ENCODE results near the gene FGF11.
A peak's percentile ranks its signal among the peaks of the same experiment; 100 is the strongest.

FGF11 gene

GRCh38 chr17:7429722-7430121 lies 9.6 kb upstream of the FGF11 start:
- no peaks in the 10 kb centered on the region for H3K27me3 ChIP-seq (ENCODE audit: low read depth)
- in situ Hi-C loops (cut with MboI; ENCODE audit: low sequenced_read_pairs): no loop called here
- H3K4me1 ChIP-seq: no peaks in the 10 kb centered on the region
- H3K9me3 ChIP-seq: no peaks in the 10 kb centered on the region; the same call in 1 of the 2 replicates
- no peak for DNase-seq (ENCODE audit: low spot score in 2 of 2)
- no peak overlapping the region for H3K4me3 ChIP-seq
- no peaks in the 10 kb centered on the region for H3K36me3 ChIP-seq (replicated peaks)

- no peaks in the 10 kb centered on the region for H3K27me3 ChIP-seq (ENCODE audit: low read depth)
- no peaks in the 10 kb centered on the region; the same call in 1 of the 2 replicates for H3K9me3 ChIP-seq
- DNase-seq (ENCODE audit: low spot score in 2 of 2): no peak
- no peaks in the 10 kb centered on the region; the same call in 1 of the 2 replicates for H3K4me1 ChIP-seq
- in situ Hi-C loops (cut with MboI; ENCODE audit: low sequenced_read_pairs): no loop called here
- no peaks in the 10 kb centered on the region for H3K36me3 ChIP-seq (replicated peaks)
- no peak overlapping the region for H3K4me3 ChIP-seq
Observed at GRCh38 chr17:7431231-7431630, 8.1 kb upstream of the FGF11 start.

- no peaks in the 10 kb centered on the region for H3K27me3 ChIP-seq (ENCODE audit: low read depth)
- H3K9me3 ChIP-seq: no peaks in the 10 kb centered on the region; the same call in 1 of the 2 replicates
- DNase-seq (ENCODE audit: low spot score in 2 of 2): no peak
- H3K36me3 ChIP-seq (replicated peaks): no peaks in the 10 kb centered on the region
- H3K4me1 ChIP-seq: peaks cover 6% of the 10 kb centered on the region
- H3K4me3 ChIP-seq: no peak overlapping the region
- in situ Hi-C loops (cut with MboI; ENCODE audit: low sequenced_read_pairs): no loop called here
Observed at GRCh38 chr17:7432296-7432695, 7.0 kb upstream of the FGF11 start.

- DNase-seq (ENCODE audit: low spot score in 2 of 2): peak; percentile 45 to 77
Observed at GRCh38 chr17:7435676-7436555, 3.4 kb upstream of the FGF11 start.

GRCh38 chr17:7436556-7437368 lies 2.5 kb upstream of the FGF11 start:
- no peaks in the 10 kb centered on the region; the same call in 1 of the 2 replicates for H3K27me3 ChIP-seq (ENCODE audit: low read depth)
- peaks cover 11% of the 10 kb centered on the region for H3K4me1 ChIP-seq
- no peaks in the 10 kb centered on the region for H3K36me3 ChIP-seq (replicated peaks)
- peak overlapping the region; percentile 22 for H3K4me3 ChIP-seq
- in situ Hi-C loops (cut with MboI; ENCODE audit: low sequenced_read_pairs): no loop called here
- no peaks in the 10 kb centered on the region for H3K9me3 ChIP-seq
- DNase-seq (ENCODE audit: low spot score in 2 of 2): peak; percentile 82 to 84

More at GRCh38 chr17:7435676-7436555, 3.4 kb upstream of the FGF11 start:
- peak overlapping the region; percentile 43 for H3K4me3 ChIP-seq
- H3K9me3 ChIP-seq: no peaks in the 10 kb centered on the region
- H3K4me1 ChIP-seq: peaks cover 11% of the 10 kb centered on the region
- in situ Hi-C loops (cut with MboI; ENCODE audit: low sequenced_read_pairs): no loop called here
- H3K27me3 ChIP-seq (ENCODE audit: low read depth): no peaks in the 10 kb centered on the region; the same call in 1 of the 2 replicates
- no peaks in the 10 kb centered on the region for H3K36me3 ChIP-seq (replicated peaks)

- peaks cover 11% of the 10 kb centered on the region for H3K4me1 ChIP-seq
- H3K4me3 ChIP-seq: peak overlapping the region; percentile 22
- DNase-seq (ENCODE audit: low spot score in 2 of 2): no peak
- in situ Hi-C loops (cut with MboI; ENCODE audit: low sequenced_read_pairs): no loop called here
- no peaks in the 10 kb centered on the region; the same call in 1 of the 2 replicates for H3K27me3 ChIP-seq (ENCODE audit: low read depth)
- no peaks in the 10 kb centered on the region for H3K9me3 ChIP-seq
- no peaks in the 10 kb centered on the region for H3K36me3 ChIP-seq (replicated peaks)
Observed at GRCh38 chr17:7437369-7437863, 1.9 kb upstream of the FGF11 start.

- H3K4me1 ChIP-seq: peaks cover 11% of the 10 kb centered on the region
- in situ Hi-C loops (cut with MboI; ENCODE audit: low sequenced_read_pairs): no loop called here
- H3K9me3 ChIP-seq: no peaks in the 10 kb centered on the region
- no peaks in the 10 kb centered on the region for H3K36me3 ChIP-seq (replicated peaks)
- peak in 1 of 2 experiments; percentile 77 for DNase-seq (ENCODE audit: low spot score in 2 of 2)
- no peaks in the 10 kb centered on the region; the same call in 1 of the 2 replicates for H3K27me3 ChIP-seq (ENCODE audit: low read depth)
- H3K4me3 ChIP-seq: peak overlapping the region; percentile 29
Observed at GRCh38 chr17:7437950-7438614, 1.2 kb upstream of the FGF11 start.

- Histone ChIP-seq H3K27me3 (ENCODE audit: low read depth) (no peaks in the 10 kb centered on the region; the same call in 1 of the 2 replicates), H3K4me3 (peak overlapping the region; percentile 29), H3K36me3 (replicated peaks) (no peaks in the 10 kb centered on the region), H3K9me3 (no peaks in the 10 kb centered on the region), H3K4me1 (peaks cover 11% of the 10 kb centered on the region)
- in situ Hi-C loops (cut with MboI; ENCODE audit: low sequenced_read_pairs): no loop called here
- DNase-seq (ENCODE audit: low spot score in 2 of 2): no peak
Observed at GRCh38 chr17:7438656-7439460, 454 bp upstream of the FGF11 start.

GRCh38 chr17:7440113-7440833 lies 961 bp downstream of the FGF11 start:
- Histone ChIP-seq H3K27me3 (ENCODE audit: low read depth) (no peaks in the 10 kb centered on the region; the same call in 1 of the 2 replicates), H3K4me1 (peaks cover 11% of the 10 kb centered on the region), H3K4me3 (no peak overlapping the region), H3K36me3 (replicated peaks) (no peaks in the 10 kb centered on the region), H3K9me3 (no peaks in the 10 kb centered on the region)
- peak in 1 of 2 experiments; percentile 31 for DNase-seq (ENCODE audit: low spot score in 2 of 2)
- in situ Hi-C loops (cut with MboI; ENCODE audit: low sequenced_read_pairs): no loop called here

GRCh38 chr17:7440834-7441195 lies 1.5 kb downstream of the FGF11 start:
- in situ Hi-C loops (cut with MboI; ENCODE audit: low sequenced_read_pairs): no loop called here
- Histone ChIP-seq H3K27me3 (ENCODE audit: low read depth) (no peaks in the 10 kb centered on the region; the same call in 1 of the 2 replicates), H3K9me3 (no peaks in the 10 kb centered on the region), H3K4me1 (peaks cover 11% of the 10 kb centered on the region), H3K36me3 (replicated peaks) (no peaks in the 10 kb centered on the region), H3K4me3 (no peak overlapping the region)
- DNase-seq (ENCODE audit: low spot score in 2 of 2): no peak

GRCh38 chr17:7441266-7441665 lies 2.0 kb downstream of the FGF11 start:
- Histone ChIP-seq H3K4me3 (no peak overlapping the region), H3K4me1 (peaks cover 11% of the 10 kb centered on the region)
- DNase-seq (ENCODE audit: low spot score in 2 of 2): no peak

GRCh38 chr17:7442142-7442541 lies 2.8 kb downstream of the FGF11 start:
- peaks cover 7% of the 10 kb centered on the region for H3K4me1 ChIP-seq
- H3K36me3 ChIP-seq (replicated peaks): no peaks in the 10 kb centered on the region
- in situ Hi-C loops (cut with MboI; ENCODE audit: low sequenced_read_pairs): no loop called here
- no peak for DNase-seq (ENCODE audit: low spot score in 2 of 2)
- no peaks in the 10 kb centered on the region; the same call in 1 of the 2 replicates for H3K27me3 ChIP-seq (ENCODE audit: low read depth)
- H3K9me3 ChIP-seq: no peaks in the 10 kb centered on the region
- no peak overlapping the region for H3K4me3 ChIP-seq

More at GRCh38 chr17:7441266-7441665, 2.0 kb downstream of the FGF11 start:
- Histone ChIP-seq H3K27me3 (ENCODE audit: low read depth) (no peaks in the 10 kb centered on the region; the same call in 1 of the 2 replicates), H3K9me3 (no peaks in the 10 kb centered on the region), H3K36me3 (replicated peaks) (no peaks in the 10 kb centered on the region)
- in situ Hi-C loops (cut with MboI; ENCODE audit: low sequenced_read_pairs): no loop called here

Measured in HAP-1 (cell line).